T-helper 1 cell (primary cell): Measurements from ENCODE around the gene SIDT2.
A peak's percentile ranks its signal among the peaks of the same experiment; 100 is the strongest.
"Not testable (repeated sequence)": the region's sequence is repeated elsewhere in the genome, so short reads cannot be mapped to it uniquely, and the experiment has no call there.

ENCODE experiments used
- DNase-seq, 5 donors: peaks; one replicate each; pipeline ENCODE4 v3.0.0-alpha.2; 2012 to 2020

The SIDT2 gene

GRCh38 chr11:117172724-117173421, 5.7 kb upstream of the SIDT2 start:
- no peak for DNase-seq

GRCh38 chr11:117175104-117175503, 3.4 kb upstream of the SIDT2 start:
- no peak for DNase-seq

- no peak for DNase-seq
Measured at GRCh38 chr11:117175781-117176180, 2.8 kb upstream of the SIDT2 start.

GRCh38 chr11:117176186-117176585, 2.4 kb upstream of the SIDT2 start:
- DNase-seq: no peak

GRCh38 chr11:117177534-117178209, 871 bp upstream of the SIDT2 start:
- DNase-seq: no peak

GRCh38 chr11:117179048-117179999, 781 bp downstream of the SIDT2 start:
- DNase-seq: peak in 4 of 5 donors; percentile 33 to 48 (median 40)

GRCh38 chr11:117180020-117180419, 1.5 kb downstream of the SIDT2 start:
- no peak for DNase-seq

GRCh38 chr11:117180661-117181585, 2.4 kb downstream of the SIDT2 start:
- DNase-seq: peak; percentile 26 to 72 (median 50)

- no peak for DNase-seq
Measured at GRCh38 chr11:117181586-117182550, 3.3 kb downstream of the SIDT2 start.

- no peak for DNase-seq
Measured at GRCh38 chr11:117182551-117182935, 4.0 kb downstream of the SIDT2 start.

- not testable (repeated sequence) for DNase-seq
Measured at GRCh38 chr11:117183178-117183577, 4.6 kb downstream of the SIDT2 start.

GRCh38 chr11:117183724-117184349, 5.3 kb downstream of the SIDT2 start:
- no peak for DNase-seq

GRCh38 chr11:117185736-117186430, 7.3 kb downstream of the SIDT2 start:
- no peak for DNase-seq

- DNase-seq: no peak
Measured at GRCh38 chr11:117186431-117186761, 7.9 kb downstream of the SIDT2 start.

- no peak for DNase-seq
Measured at GRCh38 chr11:117187007-117187406, 8.5 kb downstream of the SIDT2 start.

GRCh38 chr11:117187428-117187798, 8.9 kb downstream of the SIDT2 start:
- no peak for DNase-seq

- DNase-seq: no peak
Measured at GRCh38 chr11:117187799-117188481, 9.4 kb downstream of the SIDT2 start.

GRCh38 chr11:117188620-117189081, 10.1 kb downstream of the SIDT2 start:
- no peak for DNase-seq
